NCI-H82 treated with DMSO at 0.1 percent for 48 hours (cell line): ENCODE data around the gene ZC3H13.

Experiments
- DNase-seq: peaks from one replicate; lab custom pipeline; 2025; ENCODE audit not compliant: unreplicated experiment; lab: John Stamatoyannopoulos, UW

The ZC3H13 gene

DNA sequence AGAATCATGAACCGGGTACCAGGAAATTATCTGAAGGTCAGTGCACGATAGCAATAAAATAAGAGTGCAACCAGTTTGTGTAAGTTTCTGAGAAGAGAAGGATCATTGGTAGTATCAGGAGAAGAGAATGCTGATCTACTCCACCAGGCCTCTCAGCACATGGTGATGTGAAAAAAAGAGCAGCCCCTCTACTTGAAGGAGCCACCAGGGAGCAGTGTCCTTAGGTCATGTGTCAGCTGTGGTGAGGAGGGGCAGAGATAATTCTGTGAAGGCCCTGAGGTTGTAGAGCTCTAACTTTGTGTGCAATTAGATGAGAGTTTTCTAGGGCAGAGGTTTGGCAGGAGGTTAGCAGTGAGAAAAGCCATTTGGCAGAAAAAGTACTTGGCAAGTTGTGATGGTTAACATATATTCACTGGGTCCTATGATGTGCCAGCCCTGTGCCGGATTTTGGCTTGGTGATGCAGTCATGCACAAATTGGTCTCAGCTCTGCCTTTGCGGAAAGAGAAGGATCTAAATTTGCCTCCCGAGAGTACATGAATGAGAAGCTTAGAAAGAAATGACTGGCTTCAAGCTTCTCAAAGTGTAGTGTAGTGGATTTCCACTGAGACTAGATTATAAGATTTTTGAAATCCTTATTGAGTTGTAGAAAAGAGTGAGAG lies 19.2 kb upstream of the ZC3H13 start:
- no peak for DNase-seq

DNA sequence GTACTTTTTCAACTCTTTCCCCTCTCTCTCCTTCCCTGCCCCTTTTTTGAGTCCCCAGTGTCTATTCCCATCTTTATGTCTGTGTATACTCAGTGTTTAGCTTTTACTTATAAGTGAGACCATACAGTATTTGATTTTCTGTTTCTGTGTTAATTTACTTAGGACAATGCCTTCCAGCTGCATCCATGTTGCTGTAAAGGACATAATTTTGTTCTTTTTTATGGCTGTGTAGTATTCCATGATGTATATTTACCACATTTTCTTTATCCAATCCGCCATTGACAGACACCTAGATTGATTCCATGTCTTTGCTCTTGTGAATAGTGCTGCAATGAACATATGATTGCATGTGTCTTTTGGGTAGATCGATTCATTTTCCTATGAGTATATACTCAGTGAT lies 10.7 kb upstream of the ZC3H13 start:
- no peak for DNase-seq

GRCh38 chr13:46062185-46062584 lies 9.6 kb upstream of the ZC3H13 start:
- DNase-seq = no peak

DNA sequence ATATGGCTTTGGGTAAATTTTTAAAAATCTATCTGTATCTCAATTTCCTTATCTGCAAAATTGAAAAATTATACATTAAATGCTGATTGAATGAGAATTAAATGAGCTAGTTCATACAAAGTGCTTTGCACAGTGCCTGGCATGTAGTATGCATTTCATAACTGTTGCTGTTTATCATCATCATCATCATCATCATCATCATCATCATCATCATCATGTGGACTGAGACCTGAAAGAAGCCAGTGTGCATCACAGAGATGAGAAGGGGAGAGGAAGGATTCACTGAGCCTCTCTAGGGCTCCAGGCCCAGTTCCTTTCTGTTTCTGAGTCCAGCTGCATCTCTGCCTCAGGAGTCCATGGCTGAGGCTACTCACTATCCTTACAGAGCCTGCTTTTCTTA lies 6.9 kb upstream of the ZC3H13 start:
- DNase-seq = no peak

- no peak for DNase-seq
These were observed 5.7 kb upstream of the ZC3H13 start for GRCh38 chr13:46058268-46058667.

DNA sequence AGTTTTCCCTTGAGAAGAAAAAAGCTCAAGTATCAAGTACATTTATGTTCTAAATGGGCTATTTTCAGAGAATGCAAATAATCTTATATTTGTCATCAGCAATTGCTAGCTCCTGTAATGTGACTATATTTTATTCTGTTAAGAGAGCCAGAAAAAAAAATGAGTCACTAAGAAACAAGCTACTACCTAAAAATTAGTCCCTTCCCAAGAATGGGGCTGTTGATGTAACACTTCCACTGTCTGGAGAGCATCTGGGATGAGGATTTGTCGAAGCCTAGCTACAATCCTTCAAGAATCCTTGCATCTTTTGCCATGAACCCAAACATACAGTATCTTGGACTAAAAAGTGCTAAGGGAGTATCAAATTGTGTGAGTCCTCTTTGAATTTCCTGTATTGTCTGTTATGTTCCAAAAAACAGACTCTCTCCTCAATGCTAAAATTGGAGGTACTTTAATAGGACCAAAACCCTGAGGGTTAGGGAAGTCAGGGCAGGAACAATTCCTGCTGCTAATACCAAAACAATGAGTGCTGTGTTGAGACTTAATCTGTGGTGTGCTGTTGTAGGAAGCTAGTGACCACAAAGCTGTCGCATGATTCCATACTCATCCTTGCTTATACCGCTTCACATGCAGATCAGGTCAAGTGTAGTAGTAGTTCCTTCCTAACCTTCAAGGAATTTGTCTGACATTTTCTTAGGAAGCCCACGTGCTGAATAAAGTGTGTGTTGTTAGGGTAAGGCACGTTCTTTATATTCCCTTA lies 4.9 kb upstream of the ZC3H13 start:
- DNase-seq = no peak

DNA sequence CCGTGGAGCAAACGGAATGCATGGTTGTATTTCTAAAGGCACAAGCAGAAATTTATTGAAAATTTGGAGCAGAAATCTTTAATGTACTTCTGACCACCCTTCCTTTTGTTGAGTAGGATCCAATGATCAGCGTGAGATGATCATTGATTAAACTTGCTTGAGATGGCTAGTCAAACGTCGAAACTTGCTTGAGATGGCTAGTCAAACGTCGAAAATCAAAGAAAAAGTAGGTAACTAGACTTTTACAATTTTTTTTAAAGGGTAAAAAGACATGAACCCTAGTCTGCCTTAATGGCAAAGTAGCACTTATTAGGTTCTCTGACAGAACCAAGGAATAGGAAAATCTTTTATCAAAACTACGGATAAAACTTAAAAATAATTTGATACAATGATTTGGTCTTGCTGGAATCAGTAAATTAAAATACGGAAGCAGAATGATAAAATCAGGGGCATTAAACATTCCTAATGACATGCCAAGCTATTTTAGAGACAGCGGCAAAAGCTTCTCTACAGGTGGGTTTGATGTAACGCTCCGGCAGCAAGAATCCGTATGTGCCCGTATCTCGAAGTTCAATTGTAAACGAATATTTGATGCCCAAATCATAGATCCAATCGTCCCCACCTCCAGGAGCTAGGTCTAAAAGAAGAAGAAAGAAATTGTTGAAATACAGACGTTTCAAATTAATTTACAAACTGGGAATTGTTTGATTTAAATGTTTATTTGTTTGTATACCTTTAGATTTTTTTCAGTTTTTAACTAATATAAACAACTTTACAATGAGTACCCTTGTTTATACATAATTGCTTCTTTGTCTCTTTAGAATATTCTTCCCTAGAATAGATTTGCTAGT lies 841 bp upstream of the ZC3H13 start:
- DNase-seq = no peak

DNA sequence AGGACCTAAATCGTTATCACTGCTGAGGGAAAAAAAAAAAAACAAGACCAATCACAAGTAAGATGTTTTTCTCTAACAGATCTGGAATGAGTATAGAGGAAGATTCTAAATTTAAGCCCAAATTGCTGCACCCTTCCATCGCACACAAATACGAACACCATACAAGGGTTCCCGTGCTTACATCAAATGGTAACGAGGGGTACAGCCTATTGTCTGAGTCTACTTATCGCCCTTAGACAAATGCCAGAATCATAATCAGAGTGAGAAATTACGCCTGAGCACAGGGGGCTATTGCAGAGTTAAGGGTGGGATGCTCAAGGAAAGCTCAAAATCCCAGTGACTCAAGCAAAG lies 603 bp downstream of the ZC3H13 start:
- peak; percentile 33 for DNase-seq

DNA sequence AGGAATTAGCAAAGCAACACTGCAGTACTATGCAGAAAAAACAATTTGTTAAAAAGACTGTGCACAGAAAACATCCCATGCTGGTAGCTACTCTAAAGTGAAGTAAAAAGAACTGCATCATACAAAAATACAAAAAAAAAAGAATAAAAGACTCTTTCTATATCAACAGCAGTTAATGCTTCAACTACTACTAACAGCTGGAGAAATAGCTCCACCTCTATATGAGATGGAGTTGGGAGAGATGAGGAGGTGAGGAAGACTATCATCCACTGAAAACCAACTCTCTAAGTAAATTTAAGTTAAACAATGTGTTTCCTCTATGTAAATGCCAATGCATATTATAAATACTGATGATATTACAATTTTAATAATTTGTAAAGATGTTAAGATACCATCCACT lies 1.8 kb downstream of the ZC3H13 start:
- DNase-seq = no peak

DNA sequence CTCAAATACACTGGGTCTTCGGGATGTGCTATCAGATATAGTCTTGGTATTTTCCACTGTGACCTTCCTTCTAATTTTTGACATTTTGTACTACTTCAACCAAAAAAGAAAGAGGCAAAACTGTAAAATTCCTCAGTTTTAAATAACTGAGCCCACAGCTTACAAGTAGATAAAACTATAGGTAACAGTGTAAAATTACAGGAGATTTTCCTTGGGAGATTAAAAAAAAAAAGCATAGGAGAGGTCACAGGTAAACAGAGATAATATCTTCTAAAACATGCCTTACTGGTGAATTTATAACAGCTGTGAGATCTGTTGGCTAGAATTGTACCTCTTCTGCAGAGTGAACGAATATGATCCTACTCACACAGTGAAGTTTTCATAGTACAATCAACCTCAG lies 7.1 kb downstream of the ZC3H13 start:
- DNase-seq = no peak

DNA sequence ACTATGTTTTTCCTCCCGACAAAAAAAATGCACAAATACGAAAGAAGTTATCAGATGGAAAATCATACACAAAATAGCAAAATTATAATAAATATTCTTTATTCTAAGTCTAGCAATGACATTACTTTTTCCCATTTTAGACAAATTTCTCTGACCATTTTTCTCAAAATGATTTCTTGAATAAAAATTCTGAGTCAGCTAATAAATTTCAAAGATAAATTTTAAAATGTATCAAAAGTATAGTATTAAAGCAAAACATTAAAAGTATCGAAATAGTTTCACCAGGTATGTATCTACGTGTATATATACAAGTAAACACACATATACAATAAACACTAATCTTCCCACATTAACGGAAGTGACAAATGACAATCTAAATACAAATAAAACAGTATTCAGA lies 8.9 kb downstream of the ZC3H13 start:
- DNase-seq = no peak

- DNase-seq = no peak
These were observed 11.1 kb downstream of the ZC3H13 start for GRCh38 chr13:46041419-46041839.

DNA sequence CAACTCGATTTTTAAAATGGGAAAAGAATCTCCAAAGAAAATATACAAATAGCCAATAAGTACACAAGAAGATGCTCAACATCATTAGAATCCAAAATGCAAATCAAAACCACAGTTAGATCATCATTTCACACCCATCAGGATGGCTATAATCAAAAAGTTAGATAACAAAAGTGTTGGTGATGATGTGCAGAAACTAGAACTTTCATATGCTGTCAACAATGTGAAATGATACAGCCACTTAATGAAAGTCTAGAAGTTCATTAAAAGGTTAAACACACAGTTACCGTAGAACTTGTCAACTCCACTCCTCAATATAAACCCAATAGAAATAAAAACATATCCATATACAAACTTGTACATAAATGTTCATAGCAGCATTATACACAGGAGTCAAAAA lies 11.8 kb downstream of the ZC3H13 start:
- no peak for DNase-seq

DNA sequence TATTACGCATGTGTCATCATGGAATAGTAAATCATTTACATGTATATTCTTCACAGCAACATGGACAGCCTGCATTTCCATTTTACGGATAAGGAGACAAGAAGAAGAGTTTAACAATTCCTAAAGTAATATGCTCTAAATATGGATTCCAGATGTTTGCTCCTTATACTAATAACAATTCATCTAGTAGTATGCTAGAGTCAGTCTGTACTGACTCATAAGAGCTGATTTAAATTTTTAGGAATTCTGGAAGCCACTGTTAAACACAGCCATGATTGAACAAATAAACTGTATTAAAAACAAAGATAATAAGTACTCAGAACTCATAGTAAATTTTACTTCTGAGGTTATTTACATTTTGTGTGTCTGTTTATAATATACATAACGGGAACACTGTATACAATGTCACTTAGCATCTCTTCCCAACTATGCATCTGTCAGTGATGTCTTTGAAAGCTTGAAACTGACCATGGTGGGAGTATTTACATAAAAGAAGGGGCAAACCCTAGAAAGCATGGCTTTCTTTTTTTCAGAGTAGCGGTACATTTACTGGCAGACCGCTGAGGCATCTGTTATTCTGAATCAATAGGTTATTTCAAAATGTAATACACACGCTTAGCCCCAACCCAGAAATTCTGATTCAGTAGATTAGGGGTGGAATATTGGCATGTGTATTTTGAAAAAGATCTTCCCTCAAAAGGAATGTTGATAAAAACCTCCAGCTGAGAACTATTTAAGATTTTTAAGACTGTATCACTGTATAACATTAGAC lies 12.9 kb downstream of the ZC3H13 start:
- no peak for DNase-seq

DNA sequence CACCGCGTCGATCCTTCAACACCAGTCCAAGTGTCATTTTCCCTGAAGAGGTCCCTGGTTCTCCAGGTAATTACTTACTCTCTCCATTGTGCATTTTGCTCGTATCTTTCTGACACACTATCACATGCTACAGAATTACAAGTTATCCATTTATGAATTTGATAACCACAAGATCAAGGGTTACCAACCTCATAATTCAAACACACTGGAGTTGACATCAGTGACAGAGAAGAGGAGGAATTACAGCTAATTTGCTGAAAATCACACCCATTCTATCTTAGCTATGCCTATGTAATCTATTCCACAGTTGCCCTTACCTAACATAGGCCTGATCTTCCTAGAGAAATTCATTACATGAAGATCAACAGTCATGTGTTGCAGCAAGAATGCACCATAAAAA lies 14.2 kb downstream of the ZC3H13 start:
- DNase-seq = no peak

- no peak for DNase-seq
These were observed 17.5 kb downstream of the ZC3H13 start for GRCh38 chr13:46035066-46035465.

DNA sequence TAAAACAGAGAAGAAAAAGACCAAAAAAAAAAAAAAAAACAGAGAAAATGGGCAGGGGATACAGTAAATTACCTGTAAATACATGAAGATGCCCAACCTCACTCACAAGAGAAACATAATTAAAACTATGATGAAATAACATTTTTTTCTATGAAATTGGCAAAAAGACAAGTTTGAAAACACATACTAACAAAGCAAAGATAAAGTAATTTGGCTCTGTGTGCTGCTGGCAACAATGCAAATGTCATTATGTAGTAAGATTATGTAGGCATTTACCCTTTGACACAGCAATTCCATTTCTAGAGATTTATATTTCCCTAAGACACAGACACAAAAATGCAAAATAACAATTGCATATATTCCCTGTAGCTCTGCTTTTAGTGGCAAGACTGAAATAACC lies 20.2 kb downstream of the ZC3H13 start:
- DNase-seq = no peak

GRCh38 chr13:46031581-46032263 lies 20.8 kb downstream of the ZC3H13 start:
- DNase-seq = no peak

- DNase-seq = no peak
These were observed 27.4 kb downstream of the ZC3H13 start for GRCh38 chr13:46025157-46025556.

- DNase-seq = no peak
These were observed 30.1 kb downstream of the ZC3H13 start for GRCh38 chr13:46022481-46022880.

GRCh38 chr13:46016216-46016615 lies 36.3 kb downstream of the ZC3H13 start:
- DNase-seq = no peak
